NCI-H1092 treated with DMSO at 0.1 percent for 48 hours (cell line): ENCODE measurements around the gene ZBTB32.
A peak's percentile ranks its signal among the peaks of the same experiment; 100 is the strongest.
"Not testable (repeated sequence)": the region's sequence is repeated elsewhere in the genome, so short reads cannot be mapped to it uniquely, and the experiment has no call there.

ENCODE experiments used
- DNase-seq: peaks from one replicate; lab custom pipeline; 2025; lab: John Stamatoyannopoulos, UW

ZBTB32 gene

GRCh38 chr19:35704218-35704617, at the start of gene ZBTB32:
Gene ZBTB32, plus strand, starts transcription at chr19:35704558. Its CDS starts 10,069 bp downstream, at chr19:35714627.
- no peak for DNase-seq

- DNase-seq, result not testable (repeated sequence)
Measured at GRCh38 chr19:35654828-35655227, 49.5 kb upstream of the ZBTB32 start.

GRCh38 chr19:35655600-35655999, 48.8 kb upstream of the ZBTB32 start:
- no peak for DNase-seq

DNA sequence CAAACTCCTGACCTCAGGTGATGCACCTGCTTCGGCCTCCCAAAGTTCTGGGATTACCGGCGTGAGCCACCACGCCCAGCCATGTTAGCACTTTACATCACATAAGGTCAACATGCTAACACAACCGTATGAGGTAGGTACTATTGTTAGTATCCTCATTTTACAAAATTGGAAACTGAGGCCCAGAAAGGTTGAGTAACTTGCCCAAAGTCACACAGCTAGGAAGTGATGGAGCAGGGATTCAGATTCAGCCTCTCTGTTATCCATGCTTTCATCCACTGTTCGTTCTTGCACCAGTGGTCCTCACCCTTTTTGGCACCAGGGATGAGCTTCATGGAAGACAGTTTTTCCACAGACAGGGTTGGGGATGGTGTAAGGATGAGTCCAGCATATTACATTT, 47.7 kb upstream of the ZBTB32 start:
- no peak for DNase-seq

DNA sequence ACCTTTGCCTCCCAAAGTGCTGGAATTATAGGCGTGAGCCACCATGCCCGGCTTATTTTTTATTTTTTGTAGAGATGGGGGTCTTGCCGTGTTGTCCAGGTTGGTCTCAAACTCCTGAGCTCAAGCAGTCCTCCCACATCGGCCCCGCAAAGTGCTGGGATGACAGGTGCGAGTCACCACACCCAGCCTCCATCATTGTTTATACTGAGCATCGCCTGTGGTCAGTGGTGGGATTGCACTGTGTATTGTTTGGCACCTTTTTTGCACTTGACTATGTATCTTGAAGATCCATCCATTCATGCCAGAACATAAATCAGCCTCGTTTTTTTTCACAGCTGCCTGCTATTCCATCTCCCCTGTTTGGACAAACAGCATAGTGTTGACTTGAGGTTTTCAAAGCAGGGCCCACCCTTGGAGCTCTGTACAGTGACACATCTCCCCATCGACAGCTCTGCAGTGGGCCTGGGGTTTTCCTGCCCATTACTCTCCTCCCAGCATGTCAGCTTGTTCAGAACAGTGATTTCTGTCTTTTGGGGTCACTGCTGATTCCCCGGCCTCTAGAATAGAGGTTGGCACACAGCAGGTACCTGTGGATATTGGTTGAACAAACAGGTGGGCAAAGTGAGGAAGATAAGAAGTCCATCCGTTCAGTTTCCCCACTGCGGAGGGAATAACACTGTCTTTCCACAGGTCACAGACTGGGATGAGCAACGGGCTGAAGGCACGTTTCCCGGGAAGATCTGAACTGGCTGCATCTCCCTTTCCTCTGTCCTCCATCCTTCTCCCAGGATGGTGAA, 46.3 kb upstream of the ZBTB32 start:
- no peak for DNase-seq

GRCh38 chr19:35661995-35662340, 42.4 kb upstream of the ZBTB32 start:
- no peak for DNase-seq

- no peak for DNase-seq
Measured at GRCh38 chr19:35663981-35664380, 40.4 kb upstream of the ZBTB32 start.

- DNase-seq, result no peak
Measured at GRCh38 chr19:35665157-35665556, 39.2 kb upstream of the ZBTB32 start.

- DNase-seq, result no peak
Measured at GRCh38 chr19:35665604-35666003, 38.8 kb upstream of the ZBTB32 start.

DNA sequence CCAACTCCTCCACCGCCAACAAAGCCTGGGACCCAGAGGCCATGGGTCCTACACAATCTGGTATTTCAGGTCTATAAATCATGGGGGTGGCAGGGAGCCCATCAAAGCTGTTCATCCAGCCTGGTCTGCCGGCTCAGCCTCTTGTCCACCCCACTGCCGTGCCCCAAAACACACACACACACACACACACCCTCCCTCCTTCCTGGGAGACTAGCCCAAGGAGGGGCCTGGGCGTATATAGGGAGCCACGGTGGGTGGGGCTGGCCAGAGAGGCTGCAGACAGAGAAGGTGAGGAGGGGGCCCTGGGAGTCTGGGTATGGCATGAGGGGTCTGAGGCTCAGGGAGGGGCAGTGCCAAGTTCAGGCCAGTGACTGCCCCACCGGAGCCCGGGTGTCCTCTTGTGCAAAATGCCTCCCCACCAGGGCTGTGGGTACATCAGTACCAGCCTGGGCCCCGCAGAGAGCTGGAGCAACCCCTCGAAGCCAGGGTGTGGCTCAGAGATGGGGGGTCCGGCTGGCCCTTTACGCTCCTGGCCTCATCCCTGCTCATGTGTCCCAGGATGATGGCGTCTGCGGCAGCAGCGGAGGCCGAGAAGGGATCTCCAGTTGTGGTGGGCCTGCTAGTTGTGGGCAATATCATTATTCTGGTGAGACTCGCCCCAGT, 38.0 kb upstream of the ZBTB32 start, which contains the start of gene UPK1A:
Gene UPK1A, plus strand, starts transcription at position 267 of the 663 bp plus-strand sequence. Its CDS starts 296 bp downstream, at position 563.
- DNase-seq, result no peak

DNA sequence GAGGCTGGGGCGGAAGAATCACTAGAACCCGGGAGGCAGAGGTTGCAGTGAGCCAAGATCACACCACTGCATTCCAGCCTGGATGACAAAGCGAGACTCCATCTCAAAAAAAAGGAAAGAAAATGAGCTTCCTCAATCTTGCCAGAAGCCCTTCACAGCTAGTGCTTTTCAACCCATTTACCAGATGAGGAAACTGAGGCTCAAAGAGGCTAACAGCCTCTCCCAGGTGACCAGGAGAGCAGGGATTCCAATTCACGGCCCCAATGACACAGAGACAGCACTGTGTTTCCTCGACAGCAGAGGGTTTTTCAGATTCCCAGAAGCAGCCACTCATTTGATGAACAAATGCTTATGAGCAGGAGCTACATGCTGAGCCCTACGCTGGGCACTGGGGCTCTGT, 34.8 kb upstream of the ZBTB32 start:
- no peak for DNase-seq

- DNase-seq, result no peak
Measured at GRCh38 chr19:35669974-35670373, 34.4 kb upstream of the ZBTB32 start.

GRCh38 chr19:35670686-35671085, 33.7 kb upstream of the ZBTB32 start:
- DNase-seq, result no peak

DNA sequence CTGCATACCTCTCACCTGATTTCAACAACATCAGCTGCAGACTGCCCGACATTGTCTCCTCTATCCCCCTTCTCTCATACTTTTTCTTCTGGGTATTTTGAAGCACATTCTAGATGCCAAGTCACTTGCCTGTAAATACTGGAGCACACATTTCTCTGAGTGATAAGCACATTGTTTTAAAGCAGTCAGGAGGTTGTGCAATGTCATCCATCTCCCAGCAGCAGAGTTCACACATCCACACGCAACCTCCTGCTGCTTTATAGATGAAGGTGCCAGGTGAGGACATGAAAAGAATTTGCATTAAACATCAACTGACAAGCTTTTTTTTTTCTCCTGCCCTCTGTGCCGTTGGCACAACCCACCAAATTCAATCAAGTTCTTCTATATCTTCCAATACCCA, 32.5 kb upstream of the ZBTB32 start:
- DNase-seq, result no peak

GRCh38 chr19:35673121-35673804, 31.1 kb upstream of the ZBTB32 start:
- DNase-seq, result no peak

- DNase-seq, result no peak
Measured at GRCh38 chr19:35675589-35676140, 28.7 kb upstream of the ZBTB32 start.

DNA sequence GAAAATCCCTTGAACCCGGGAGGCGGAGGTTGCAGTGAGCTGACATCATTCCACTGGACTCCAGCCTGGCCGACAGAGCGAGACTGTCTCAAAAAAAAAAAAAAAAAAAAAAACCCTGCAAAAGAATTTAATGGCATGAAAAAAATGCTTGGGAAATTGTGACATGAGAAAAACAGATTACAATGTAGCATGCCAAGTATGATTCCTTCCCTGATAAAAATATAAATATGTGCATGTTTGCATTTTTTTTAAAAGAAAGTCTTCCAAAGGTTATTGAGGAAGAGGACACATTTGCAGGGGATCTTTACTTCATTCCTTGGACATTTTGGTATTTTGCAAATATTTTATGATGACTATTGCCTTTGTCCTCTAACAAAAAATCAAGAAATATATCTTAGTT, 14.5 kb upstream of the ZBTB32 start:
- no peak for DNase-seq

DNA sequence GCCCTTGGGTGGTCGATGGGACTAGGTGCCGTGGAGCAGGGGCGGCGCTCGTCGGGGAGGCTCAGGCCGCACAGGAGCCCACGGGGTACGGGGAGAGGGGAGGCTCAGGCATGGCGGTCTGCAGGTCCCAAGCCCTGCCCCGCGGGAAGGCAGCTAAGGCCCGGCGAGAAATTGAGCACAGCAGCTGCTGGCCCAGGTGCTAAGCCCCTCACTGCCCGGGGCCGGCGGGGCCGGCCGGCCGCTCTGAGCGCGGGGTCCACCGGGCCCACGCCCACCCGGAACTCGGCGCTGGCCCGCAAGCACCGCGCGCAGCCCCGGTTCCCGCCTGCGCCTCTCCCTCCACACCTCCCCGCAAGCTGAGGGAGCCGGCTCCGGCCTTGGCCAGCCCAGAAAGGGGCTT, 13.3 kb upstream of the ZBTB32 start:
- not testable (repeated sequence) for DNase-seq

DNA sequence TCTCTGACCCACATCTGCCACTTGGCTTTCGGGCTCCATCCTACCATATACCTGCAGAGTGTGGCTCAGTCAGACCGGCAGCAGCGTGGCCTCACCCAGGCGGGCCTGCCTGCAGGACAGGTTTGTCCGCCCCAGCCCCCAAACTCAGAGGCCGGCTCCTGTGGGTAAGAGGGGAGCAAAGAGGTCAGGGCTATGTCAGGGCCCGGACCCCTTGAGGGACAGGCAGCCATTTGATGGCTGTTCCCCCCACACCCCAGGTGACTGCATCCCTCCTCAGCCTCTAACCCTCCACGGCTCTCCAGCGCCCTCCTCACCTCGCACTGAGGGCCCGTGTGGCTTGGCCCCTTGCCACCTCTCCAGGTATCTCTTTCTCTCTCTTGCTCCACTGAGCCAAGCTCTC, 12.3 kb upstream of the ZBTB32 start:
- DNase-seq, result no peak

- no peak for DNase-seq
Measured at GRCh38 chr19:35693422-35693821, 10.9 kb upstream of the ZBTB32 start.

DNA sequence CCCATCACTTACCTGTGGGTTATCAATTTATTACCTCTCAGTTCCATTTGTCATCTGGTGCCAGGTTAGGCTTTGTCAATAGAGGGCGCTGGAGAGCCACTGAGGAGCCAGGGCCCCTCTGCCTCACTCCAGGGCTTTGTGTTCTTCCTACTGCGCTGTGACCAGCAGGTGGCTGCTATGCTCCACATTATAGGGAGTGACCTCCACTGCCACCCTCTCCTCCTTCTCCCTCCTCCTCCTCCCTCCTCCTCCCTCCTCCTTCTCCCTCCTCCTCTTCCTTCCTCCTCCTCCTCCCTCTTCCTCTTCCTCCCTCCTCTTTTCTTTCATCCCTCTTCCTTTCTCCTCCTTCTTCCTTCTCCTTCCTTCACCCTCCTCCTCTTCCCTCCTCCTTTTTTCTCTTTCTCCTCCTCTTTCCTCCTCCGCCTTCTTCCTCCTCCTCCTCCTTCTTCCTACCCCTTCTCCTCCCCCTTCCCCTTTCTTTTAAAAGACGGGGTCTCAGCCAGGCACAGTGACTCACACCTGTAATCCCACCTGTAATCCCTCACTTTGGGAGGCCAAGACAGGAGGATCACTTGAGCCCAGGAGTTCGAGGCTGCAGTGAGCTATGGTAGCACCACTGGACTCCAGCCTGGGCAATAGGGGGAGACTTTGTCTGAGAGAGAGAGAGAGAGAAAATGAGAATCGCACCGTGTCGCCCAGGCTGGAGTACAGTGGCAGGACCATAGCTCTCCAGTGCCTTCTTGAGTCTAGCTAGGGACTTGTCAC, 10.3 kb upstream of the ZBTB32 start:
- DNase-seq, result peak; percentile 74

GRCh38 chr19:35695895-35696422, 8.4 kb upstream of the ZBTB32 start:
- no peak for DNase-seq
